HL-60/S4 treated with retinoic acid at 250 ng/mL for 4 days and 3 days (cell line): ENCODE results near the gene YIF1A.
"Not testable (repeated sequence)": the region's sequence is repeated elsewhere in the genome, so short reads cannot be mapped to it uniquely, and the experiment has no call there.

Source experiments
- in situ Hi-C: fragments of 300-500 bp; cut with MboI; formaldehyde crosslinking; loops from 2 replicates; pipeline ENCODE4 v1.7.0; 2022; ENCODE audit warnings: low sequenced_read_pairs

YIF1A gene

DNA sequence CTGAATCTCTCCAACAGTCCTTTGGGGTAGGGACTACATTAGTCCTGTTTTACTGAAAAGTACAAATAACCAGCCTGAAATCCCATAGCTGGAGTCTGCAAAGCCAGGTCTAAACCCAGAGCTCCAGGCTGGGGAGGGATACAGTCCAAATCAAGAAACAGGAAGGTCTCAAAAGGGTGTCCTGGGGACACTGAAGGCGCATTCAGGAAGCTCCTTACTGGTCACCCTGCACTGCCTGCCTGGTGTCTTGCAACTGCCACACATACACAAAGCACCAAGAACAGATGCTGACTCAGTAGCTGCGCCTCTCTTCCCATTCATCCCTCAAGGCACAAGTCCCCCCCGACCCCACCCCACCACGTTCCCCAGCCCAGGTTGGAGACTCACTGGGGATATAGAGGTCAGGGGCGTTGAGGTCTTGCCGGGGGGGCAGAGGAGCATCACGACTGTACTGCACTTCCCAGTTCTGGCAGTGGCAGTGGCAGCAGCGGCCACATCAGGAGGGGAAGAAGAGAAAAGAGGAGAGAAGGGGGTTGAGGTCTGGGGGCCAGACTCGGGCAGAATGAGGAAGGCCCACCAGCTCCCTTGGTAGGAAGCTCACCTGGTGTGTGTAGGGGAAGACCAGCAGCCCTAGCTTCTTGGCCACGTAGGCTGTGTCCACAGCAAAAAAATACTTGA is 1.6 kb downstream of the YIF1A start:
- in situ Hi-C loops, result no loop called here

DNA sequence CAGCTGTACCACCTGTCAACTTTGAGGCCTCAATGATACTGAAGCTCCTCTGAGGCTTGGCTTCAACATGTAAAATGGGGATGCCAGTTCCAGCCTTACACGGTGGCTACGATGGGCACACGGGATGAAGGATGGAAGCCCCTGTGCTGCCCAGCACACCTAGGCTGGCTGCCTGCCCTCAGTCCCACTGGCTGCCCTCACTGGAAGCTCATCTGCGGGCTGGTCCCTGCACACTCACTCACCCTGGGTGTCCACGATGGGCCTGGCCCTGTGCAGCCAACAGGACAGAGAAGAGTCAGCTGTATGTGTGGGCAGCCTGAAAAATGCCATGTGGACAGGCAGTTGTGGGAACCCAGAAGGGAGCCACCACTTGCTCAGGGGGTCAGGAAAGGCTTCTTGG is 2.2 kb downstream of the YIF1A start:
- in situ Hi-C loops, result no loop called here

DNA sequence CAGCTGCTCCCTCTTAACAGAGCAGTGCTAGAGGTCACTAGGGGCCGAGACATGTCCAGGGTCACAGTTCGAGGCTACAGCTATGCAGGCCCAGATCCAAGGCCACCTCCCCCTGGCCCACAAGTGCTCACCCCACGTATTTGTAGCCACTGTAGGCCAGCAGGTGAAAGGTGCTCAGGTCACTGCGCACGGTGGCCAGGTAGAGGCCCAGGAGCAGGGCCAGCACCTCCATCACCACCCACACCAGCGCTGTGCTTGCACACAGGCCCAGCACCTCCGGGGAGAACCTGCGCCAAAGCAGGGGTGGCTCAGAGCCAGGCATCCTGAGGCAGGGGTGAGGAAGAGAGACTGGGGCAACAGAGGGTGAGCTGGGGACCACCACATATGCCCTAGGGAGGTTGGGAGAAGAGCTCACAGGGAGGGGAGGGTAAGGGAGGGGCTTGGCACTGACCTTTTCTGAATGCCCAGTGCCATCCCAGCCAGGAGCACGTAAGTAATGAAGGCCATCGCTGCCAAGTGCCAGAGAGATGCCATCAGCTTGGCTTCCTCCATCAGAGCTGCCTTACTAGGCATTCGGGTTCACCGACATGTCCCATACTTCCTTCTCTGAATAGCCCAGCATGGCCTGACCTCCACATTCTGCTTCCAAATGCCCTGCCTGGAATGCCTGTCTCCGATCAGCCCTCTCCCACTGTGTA is 3.5 kb downstream of the YIF1A start:
- in situ Hi-C loops, result no loop called here

DNA sequence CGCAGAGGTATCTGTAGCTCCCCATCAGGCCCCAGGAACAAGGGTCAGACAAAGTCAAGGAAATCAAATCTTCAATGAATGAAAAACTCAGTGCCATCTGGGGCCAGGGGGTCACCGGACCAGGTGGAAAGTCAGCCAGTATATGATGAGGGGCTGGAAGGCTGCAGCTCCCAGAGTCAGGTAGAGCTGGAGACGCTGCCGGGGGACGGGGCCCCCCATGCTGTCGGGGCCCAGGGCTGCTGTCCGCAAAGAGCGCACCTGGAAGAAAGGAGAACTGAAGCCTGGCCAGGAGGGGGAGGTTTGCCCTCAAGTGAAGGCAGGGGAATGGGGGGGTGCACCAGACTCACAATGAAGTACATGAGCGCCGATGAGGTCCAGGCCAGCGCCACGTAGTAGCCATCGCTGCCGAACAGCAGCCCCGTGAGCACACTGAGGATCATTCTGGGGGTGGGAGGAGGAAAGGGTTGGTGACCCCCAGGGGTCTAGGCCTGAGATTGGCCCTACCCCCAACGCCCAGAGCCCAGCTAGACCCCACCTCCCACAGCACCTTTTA is 4.3 kb downstream of the YIF1A start:
- in situ Hi-C loops, result no loop called here

DNA sequence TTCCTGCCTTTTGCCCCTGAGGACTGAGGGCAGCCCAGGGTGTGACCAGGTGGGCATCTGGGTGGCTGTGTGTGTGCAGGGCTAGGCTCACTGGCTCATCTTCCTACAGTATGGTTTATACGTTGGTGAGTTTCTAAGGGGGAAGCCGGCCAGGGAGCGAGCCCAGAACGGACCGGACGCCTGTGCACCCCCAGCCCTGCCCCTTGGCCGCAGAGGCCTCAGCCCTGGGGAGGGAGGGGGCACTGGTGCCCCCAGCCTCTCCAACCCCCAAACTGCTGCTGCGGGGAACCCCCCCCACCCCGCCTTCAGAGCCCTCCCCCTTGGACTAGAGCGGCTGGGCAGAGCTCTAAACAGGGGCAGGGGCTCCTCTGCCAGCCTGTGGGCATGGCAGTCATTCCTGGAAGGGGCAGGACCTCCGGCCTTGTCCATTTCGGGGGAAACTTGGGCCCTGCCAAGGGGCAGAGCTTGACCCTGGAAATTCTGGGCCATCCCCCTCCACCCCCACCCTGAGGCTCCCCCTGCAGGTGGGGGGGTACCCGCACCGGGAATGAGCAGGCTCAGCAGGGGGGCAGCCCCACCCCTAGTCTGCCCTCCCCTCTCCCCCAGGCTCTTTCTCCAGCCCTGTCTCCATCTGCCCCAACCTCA is 5.4 kb downstream of the YIF1A start:
- in situ Hi-C loops, result no loop called here

DNA sequence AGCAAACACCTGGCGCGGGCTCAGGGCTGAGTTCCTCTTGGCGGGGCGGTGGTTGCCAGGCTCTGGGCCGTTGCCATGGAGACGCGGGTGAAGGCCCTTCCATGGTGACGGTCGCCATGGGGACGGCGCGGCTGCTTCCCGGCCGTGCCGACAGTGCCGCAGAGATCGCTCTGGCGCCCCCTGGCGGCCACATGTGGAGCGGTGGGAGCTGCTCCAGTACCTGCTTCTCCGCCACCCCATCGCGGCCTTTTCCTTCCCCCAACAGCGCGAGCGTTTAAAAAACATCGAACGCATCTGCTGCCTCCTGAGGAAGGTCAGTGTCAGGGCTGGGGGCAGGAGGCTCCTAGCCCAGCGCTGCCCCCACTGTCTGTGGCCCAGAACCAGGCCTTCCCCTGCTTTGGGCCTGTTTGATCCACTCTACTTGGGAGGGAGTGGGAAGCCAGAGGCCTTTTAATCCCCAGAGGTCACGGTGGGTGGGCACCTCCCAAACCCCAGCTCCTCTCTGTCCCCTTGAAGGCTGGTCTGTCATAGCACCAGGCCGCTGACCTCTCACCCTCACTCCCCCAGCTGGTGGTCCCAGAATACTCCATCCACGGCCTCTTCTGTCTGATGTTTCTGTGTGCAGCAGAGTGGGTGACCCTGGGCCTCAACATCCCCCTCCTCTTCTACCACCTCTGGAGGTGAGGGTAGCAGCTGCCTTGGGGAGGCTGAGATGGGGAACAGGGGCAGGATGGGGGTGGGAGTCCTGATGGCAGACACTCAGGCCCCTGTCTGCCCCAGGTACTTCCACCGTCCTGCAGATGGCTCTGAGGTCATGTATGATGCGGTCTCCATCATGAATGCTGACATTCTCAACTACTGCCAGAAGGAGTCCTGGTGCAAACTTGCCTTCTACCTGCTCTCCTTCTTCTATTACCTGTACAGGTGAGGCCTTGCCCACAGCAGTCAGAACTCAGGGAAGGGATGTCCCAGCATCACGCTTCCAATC is 6.2 kb downstream of the YIF1A start:
- in situ Hi-C loops, result no loop called here

DNA sequence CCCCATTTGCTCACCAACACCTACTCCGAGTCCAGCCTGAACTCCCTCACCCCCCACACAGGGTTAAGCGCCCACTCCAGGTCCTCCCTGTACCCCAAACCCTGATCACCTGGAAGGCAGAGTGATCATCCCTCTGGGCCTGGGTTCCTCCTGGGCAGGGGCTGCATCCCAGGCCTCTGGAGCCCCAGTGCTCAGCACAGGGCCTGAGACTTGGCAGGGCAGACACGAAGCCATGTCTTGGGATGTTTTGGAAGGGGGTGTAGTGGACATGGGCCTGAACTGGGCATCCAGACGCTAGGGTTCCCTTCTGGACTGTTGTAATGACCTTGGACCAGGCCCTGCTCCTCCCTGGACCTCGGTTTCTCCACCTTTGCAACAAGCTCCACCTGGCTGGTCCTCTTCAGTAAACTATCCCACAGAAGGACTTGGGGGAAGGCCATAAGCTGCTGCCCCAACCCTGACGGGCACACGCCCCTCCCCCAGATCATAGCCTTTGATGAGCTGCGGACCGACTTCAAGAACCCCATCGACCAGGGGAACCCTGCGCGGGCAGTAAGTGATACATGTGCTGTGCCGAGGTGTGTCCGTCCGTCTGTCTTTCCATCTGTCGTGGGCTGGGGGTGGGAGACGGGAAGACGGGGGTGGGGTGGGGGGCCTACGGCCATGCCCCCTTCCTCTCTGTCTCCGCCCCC is 7.0 kb downstream of the YIF1A start:
- in situ Hi-C loops, result no loop called here

DNA sequence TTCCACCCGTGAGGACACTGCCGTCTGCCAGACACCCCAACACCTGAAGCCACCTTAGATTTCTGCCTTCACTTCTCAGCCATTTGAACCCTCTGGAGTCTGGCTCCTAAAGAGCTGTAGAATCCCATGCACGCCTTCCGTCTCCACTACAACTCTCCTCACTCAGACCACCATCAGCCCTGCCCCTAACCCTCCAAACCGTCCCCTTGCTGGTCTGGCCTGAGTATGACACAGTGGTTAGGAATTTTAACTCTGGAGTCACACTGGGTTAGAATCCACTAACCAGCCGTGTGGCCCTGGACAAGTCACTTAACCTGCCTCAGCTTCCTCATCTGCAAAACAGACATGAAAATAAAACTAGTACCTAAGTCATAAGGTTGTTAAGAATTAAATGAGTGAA is 7.9 kb downstream of the YIF1A start:
- in situ Hi-C loops, result no loop called here

DNA sequence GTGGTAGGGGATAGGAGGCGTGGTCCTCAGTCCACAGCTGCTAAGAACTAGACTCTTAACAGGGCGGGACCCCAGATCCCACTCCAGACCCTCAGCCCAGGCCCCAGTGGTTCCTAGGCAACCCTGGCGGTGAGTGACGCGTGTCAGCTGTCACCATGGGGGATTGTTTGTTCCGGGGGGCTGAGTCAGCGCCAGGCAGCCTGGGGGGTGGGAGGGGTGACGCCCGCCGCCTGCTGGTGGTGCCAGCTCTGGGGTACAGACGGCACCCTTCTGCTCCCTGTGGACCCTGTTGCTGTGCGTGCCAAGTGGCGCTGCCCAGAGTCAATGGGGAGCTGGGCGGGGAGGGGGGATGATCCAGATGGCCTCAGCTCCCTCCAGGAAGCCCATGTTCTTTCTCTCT is 8.5 kb downstream of the YIF1A start:
- in situ Hi-C loops, result no loop called here

DNA sequence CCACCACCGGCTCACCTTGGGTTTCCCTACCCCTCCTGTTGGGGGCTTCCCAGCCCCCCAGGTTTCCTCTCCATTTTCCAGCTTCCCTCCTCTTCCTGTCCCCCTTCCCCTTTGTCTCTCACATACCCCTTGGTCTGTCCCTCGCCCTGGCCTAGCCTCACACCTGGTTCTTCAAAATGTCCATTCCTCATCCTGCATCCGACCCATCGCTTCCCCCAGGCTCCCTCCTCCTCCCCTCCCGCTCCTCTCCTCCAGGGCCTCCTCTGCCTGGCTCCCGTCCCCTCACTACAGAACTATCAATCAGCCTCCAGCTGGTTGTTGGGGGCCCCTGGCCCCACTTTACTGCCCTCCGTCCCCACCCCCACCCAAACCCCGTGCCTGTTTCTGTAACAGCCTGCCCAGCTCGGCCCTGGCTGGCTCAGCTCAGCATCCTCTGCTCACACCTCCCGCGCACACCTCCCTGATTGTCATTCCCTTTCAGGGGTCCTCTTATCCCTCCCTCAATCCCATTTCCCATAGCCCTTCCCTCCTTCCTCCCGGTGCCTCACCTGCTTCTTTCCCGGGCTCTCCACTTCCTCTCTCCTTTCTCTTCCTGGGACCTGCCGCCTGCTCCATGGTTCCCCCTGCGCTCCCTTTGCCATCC is 9.7 kb downstream of the YIF1A start:
- in situ Hi-C loops, result no loop called here

DNA sequence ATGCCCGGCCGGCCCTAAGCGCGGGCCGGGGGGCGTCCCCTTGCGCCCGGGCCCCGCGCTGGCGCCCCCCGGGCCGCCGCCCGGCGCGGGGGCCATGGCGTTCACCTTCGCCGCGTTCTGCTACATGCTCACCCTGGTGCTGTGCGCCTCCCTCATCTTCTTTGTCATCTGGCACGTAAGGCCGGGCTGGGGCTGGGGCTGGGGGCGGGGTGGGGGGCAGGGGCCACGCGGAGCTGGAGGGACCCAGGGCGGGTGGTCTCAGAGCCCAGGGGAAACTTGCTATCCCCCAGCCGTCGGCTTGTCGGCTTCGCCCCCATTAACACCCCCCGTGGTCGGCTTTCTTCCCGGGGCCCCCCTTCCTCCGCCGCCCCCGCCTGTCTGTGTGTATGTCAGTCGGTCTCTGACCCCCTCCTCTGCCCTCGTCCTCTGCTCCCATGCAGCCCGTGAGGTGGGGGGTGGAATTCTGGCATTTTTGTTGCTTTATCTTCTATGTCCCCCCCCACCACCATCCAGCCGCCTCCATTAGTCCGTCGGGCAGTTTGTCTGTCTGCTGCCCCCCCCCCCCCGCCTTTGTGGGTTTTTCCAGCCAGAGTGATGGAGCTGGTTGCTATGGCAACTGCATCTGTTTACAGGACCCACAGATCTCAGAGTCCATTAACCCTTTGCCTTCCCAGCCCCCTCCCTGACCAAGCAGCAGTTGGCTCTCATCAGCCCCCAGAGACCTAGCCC is 10.4 kb downstream of the YIF1A start:
- in situ Hi-C loops, result no loop called here

DNA sequence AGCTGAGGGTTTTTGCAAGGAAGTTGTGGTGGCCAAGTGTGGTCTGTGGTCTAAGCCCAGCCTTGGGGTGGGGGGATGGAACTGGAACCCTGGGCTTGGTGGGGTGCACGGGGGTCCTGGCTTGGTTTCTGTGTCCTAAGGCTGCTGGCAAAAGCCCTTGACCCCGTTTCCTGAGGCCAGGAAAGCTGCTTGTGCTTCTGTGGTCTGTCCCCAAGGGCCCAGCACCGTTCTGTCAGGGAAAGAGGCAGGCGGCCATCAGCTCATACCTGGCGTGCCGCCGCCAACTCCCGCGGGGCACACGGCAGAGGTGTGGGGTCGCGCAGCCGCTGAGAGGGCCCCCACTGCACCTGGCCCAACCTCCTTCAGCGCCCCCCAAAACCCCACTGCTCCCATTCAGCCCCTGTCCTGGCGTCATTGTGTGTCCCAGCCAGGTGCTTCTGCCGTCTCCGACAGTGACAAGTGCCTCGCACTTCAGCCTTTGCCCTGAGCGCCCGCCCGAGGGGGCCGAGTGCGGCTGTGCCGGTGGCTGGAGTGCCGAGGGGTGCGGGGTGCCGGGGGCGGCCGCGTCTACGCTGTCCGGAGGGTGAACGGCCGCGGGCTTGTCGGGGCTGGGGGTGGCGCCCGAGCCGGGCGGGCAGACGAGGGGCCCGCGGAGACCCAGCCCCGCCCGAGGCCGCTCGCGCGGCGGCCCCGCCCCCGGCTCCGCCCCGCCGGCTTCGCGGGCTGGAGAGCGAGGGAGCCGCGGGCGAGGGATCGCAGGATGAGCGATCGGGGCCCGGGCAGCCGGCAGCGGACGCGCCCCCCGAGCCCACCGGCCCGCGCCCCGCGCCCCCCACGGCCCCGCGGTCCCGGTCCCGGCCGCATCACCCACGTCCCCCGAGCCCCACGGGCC is 11.2 kb downstream of the YIF1A start, which contains the start of gene CNIH2:
Gene CNIH2, plus strand, starts transcription at position 705 of the 892 bp plus-strand sequence. CDS start 282 bp downstream, outside the sequence.
- in situ Hi-C loops, result no loop called here

DNA sequence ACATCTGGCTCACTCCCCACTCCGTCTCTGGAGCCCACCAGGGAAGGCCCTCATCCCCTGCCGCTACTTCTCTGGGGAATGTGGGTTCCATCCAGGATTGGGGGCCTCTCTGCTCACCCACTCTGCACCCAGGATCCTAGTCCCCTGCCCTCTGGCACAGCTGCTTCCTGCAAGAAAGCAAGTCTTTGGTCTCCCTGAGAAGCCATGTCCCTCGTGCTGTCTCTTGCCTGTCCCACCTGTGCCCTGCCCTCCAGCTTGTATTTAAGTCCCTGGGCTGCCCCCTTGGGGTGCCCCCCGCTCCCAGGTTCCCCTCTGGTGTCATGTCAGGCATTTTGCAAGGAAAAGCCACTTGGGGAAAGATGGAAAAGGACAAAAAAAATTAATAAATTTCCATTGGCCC is 11.9 kb downstream of the YIF1A start:
- in situ Hi-C loops, result not testable (repeated sequence)

DNA sequence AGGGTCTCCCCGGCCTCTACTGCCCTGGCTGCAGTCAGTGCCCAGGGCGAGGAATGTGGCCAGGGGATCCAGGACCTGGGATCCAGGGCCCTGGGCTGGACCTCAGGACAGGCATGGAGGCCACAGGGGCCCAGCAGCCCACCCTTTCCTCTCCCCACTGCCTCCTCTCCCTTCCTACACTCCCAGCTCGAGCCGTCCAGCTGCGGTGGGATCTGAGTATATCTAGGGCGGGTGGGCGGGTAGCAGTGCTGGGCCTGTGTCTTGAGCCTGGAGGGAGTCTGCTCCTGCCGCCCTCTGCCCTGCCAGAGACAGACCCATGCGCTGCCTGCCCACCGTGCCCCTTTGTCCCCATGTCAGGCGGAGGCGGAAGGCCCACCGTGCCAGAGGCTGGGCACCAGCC is 12.3 kb downstream of the YIF1A start:
- in situ Hi-C loops, result not testable (repeated sequence)

DNA sequence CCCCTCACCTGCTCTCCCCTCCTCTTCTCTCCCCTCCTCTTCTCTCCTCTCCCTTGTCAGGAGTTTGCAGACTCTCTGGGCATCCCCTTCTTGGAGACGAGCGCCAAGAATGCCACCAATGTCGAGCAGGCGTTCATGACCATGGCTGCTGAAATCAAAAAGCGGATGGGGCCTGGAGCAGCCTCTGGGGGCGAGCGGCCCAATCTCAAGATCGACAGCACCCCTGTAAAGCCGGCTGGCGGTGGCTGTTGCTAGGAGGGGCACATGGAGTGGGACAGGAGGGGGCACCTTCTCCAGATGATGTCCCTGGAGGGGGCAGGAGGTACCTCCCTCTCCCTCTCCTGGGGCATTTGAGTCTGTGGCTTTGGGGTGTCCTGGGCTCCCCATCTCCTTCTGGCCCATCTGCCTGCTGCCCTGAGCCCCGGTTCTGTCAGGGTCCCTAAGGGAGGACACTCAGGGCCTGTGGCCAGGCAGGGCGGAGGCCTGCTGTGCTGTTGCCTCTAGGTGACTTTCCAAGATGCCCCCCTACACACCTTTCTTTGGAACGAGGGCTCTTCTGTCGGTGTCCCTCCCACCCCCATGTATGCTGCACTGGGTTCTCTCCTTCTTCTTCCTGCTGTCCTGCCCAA is 12.8 kb downstream of the YIF1A start:
- in situ Hi-C loops, result no loop called here

DNA sequence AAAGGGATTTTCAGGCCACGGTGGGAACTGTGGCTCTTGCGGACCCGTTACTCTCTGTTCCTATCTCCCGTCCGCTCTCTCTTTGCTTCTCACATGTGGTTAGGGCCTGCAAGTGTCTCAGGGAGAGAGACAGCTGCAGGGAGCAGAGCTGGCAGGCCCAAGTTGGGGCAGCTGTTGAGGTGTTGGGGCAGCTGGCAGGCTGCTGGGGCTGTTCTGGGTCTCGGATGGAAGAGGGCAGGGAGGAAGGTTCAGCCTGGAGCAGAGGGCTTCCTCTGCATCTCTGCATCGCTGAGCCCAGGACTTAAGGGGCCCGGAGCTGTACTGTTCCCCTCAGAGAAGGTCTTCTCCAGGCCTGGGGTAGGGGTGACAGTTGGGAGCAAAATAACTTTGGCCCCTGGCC is 13.5 kb downstream of the YIF1A start:
- in situ Hi-C loops, result no loop called here

DNA sequence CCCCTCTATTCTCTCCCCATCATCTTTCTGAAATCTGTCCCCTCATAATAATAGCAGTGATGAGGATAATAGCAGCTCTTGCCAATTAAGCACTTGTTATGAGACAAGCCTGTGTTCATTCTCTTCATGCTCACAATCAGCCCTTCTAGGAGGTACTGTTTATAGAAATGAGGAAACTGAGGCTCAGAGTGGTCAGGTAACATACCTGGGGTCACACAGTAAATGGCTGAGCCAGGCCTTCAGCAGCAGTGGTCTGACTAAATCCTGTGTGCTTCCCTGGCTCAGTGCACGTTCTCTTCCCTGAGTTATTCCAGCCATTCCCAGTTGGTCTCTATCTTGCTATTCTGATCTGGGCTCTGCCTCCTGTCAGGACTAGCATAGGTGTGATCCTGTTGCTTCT is 14.7 kb downstream of the YIF1A start:
- in situ Hi-C loops, result no loop called here
